ENCODE results near the gene RMDN3.

Gene RMDN3

DNA sequence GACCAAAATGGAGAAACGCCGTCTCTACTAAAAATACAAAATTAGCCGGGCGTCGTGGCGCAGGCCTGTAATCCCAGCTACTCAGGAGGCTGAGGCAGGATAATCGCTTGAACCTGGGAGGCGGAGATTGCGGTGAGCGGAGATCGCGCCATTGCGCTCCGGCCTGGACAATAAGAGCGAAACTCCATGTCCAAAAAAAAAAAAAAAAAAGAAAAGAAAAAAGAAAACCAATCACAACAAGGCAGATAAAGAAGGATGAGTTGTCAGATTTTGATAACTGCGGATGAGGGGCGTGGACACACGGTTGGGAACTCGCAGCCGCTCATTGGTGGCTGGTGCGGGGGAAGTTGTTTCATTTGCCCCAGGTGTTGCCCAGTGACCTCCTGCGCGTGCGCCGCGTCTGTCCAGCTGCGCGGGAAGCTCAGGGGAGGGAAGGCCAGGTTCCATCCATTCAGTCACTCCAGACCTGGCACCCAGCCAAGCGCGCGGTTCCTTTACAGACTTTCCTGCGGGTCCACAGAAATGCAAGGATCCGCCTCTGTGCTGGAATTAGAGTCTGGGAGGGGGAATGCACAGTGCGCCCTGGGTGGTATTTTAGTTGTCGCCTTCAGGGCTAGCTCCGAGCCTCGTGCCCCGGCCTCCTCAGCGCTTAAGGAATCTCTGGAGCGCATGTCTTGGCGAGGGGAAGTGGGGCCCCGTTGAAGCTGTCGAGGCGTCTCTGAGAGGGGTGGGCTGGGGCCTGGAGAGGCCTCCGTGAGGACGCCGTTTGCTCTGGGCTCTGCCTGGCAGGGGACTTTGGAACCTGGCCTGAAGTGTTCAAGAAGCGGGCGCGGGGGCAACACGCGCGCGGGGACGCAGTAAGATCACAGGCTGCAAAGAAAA, 8.1 kb upstream of the RMDN3 start:
- Histone ChIP-seq H3K27me3 (ENCODE audit: insufficient read depth, low read depth, severe bottlenecking) (no peaks in the 10 kb centered on the region), H3K27ac (peak overlapping the region; percentile 87), H3K9me3 (ENCODE audit: severe bottlenecking) (no peaks in the 10 kb centered on the region), H3K4me3 (ENCODE audit: low read depth, low read length) (peak overlapping the region; percentile 68), H3K36me3 (peaks cover 15% of the 10 kb centered on the region)
- TF ChIP-seq, protein P1, sequence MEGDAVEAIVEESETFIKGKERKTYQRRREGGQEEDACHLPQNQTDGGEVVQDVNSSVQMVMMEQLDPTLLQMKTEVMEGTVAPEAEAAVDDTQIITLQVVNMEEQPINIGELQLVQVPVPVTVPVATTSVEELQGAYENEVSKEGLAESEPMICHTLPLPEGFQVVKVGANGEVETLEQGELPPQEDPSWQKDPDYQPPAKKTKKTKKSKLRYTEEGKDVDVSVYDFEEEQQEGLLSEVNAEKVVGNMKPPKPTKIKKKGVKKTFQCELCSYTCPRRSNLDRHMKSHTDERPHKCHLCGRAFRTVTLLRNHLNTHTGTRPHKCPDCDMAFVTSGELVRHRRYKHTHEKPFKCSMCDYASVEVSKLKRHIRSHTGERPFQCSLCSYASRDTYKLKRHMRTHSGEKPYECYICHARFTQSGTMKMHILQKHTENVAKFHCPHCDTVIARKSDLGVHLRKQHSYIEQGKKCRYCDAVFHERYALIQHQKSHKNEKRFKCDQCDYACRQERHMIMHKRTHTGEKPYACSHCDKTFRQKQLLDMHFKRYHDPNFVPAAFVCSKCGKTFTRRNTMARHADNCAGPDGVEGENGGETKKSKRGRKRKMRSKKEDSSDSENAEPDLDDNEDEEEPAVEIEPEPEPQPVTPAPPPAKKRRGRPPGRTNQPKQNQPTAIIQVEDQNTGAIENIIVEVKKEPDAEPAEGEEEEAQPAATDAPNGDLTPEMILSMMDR (IDR thresholded peaks at IDR 0.05; ENCODE audit: low read depth, low read length) = no peak
- peak; percentile 71 for DNase-seq

DNA sequence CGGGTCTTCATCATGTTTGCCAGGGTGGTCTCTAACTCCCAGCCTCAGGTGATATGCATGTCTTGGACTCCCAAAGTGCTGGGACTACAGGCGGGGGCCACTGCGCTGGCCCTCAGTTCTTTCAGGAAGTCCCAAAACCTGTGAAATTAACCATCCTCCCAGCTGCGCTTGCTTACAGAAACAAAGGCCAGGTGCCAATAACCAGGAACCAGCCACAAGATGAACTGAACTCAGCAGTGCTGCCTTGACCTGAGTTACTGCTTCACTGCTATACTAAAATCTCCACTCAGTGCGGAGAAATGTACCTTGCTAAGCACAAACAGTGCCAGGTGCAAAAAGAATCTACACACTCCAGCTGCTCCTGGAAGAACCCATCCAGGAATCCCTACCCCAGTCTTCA, 4.9 kb upstream of the RMDN3 start:
- TF ChIP-seq, protein P1 (IDR thresholded peaks at IDR 0.05; ENCODE audit: low read depth, low read length) = no peak
- Histone ChIP-seq H3K27me3 (ENCODE audit: insufficient read depth, low read depth, severe bottlenecking) (no peaks in the 10 kb centered on the region), H3K36me3 (no peaks in the 10 kb centered on the region; the same call in 1 of the 2 replicates), H3K9me3 (ENCODE audit: severe bottlenecking) (no peaks in the 10 kb centered on the region), H3K4me3 (ENCODE audit: low read depth, low read length) (no peak overlapping the region), H3K27ac (no peak overlapping the region)
- DNase-seq = no peak

DNA sequence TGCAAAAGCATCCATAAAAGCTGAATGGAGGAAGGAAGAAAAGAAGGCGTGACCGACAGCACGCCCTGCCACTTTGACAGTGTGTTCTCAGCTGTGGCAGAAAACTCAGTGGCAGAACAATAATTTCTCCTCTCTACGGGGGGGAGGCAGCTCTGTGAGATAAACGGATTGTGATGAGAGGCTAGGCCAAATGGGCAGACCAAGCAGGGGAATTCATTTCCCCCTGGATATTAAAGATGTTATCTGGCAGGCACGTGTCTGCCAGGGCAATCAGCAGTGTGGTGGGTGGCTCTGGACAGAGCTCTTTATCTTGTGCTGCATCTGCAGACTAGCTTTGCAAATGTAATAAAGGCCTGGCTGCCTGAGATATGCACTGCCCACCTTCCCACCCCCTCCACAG, 1.9 kb upstream of the RMDN3 start:
- Histone ChIP-seq H3K4me3 (ENCODE audit: low read depth, low read length) (no peak overlapping the region), H3K27me3 (ENCODE audit: insufficient read depth, low read depth, severe bottlenecking) (no peaks in the 10 kb centered on the region), H3K27ac (peak overlapping the region; percentile 30), H3K9me3 (ENCODE audit: severe bottlenecking) (no peaks in the 10 kb centered on the region), H3K36me3 (peaks cover 14% of the 10 kb centered on the region)
- no peak for DNase-seq
- TF ChIP-seq, protein P1 (IDR thresholded peaks at IDR 0.05; ENCODE audit: low read depth, low read length) = no peak

DNA sequence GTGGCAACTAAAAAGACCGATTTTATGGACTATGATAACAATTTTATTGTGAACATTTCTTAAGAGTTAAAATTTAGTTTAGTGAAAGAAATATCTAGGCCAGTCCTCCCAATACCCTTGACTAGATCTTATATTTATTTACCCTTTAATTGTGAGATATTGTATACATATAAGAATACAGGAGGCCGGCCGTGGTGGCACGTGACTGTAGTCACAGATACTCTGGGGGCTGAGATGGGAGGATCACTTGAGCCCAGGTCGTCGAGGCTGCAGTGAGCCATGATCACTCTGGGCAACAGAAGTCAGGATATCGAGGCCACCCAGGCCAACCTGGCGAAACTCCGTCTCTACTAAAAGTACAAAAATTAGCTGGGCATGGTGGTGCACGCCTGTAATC, 756 bp upstream of the RMDN3 start:
- TF ChIP-seq, protein P1 (IDR thresholded peaks at IDR 0.05; ENCODE audit: low read depth, low read length) = no peak
- peaks cover 25% of the 10 kb centered on the region for H3K36me3 ChIP-seq
- no peak for DNase-seq
- H3K4me3 ChIP-seq (ENCODE audit: low read depth, low read length) = peak overlapping the region; percentile 91
- H3K27me3 ChIP-seq (ENCODE audit: insufficient read depth, low read depth, severe bottlenecking) = no peaks in the 10 kb centered on the region
- no peaks in the 10 kb centered on the region for H3K9me3 ChIP-seq (ENCODE audit: severe bottlenecking)
- H3K27ac ChIP-seq = peak overlapping the region; percentile 96

DNA sequence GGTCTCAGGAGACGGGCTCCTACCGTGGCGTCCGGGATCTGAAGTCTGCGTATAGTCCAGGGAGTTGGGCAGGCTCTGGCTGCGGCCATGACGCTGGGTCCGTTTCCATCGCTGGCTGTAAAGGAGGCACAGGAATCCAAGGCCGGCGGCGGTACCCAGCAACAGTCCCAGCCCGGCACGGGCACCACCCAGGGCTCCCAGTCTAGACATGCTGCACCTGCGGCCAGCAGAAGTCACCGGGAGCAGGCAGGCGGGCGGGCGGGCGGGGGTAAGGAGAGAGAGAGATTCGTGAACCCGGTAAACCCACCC, 526 bp downstream of the RMDN3 start:
- H3K36me3 ChIP-seq = peaks cover 32% of the 10 kb centered on the region
- DNase-seq = no peak
- H3K4me3 ChIP-seq (ENCODE audit: low read depth, low read length) = peak overlapping the region; percentile 91
- H3K27me3 ChIP-seq (ENCODE audit: insufficient read depth, low read depth, severe bottlenecking) = no peaks in the 10 kb centered on the region
- peak overlapping the region; percentile 96 for H3K27ac ChIP-seq
- no peaks in the 10 kb centered on the region for H3K9me3 ChIP-seq (ENCODE audit: severe bottlenecking)
- TF ChIP-seq, protein P1 (IDR thresholded peaks at IDR 0.05; ENCODE audit: low read depth, low read length) = no peak

DNA sequence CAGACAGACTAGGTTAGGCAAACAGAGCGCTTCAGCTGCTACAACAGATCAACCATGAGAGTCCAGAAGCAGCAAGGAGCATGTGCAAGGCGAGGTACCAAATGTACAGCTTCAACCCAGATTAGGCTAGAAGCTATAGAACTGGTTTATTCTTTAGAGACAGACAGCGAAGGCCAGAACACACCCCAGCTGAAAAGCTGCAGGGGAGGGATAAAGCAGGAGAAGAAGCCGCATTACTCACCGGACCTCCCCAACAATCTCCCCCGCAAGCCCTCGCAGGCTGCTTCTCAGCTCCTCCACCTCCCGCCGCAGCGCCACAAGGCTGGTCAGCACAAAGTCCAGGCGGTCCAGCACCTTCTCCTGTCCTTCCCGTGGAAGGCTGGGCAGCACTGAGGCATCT, 3.3 kb downstream of the RMDN3 start:
- Histone ChIP-seq H3K9me3 (ENCODE audit: severe bottlenecking) (no peaks in the 10 kb centered on the region), H3K4me3 (ENCODE audit: low read depth, low read length) (no peak overlapping the region), H3K27me3 (ENCODE audit: insufficient read depth, low read depth, severe bottlenecking) (no peaks in the 10 kb centered on the region), H3K27ac (no peak overlapping the region), H3K36me3 (peaks cover 42% of the 10 kb centered on the region)
- no peak for DNase-seq
- TF ChIP-seq, protein P1 (IDR thresholded peaks at IDR 0.05; ENCODE audit: low read depth, low read length) = no peak

All from WERI-Rb-1 (cell line).